Esophagus muscularis mucosa (tissue), 4 donors: ENCODE measurements around the gene TNFRSF25. TPM values are rescaled to one million over a fixed set of nuclear protein-coding genes. Genes with fewer than 3 reads are reported as not detected.
"Not testable (repeated sequence)": the region's sequence is repeated elsewhere in the genome, so short reads cannot be mapped to it uniquely, and the experiment has no call there.

Source experiments
- DNase-seq: peaks from one replicate; pipeline ENCODE4 v3.0.0-alpha.2; 2017; ENCODE audit errors: extremely low spot score
- H3K27ac ChIP-seq, 4 donors: fragments of 200-600 bp; sonication (generic); replicated peaks in 1 of 4; 1 replicate in 3 of 4; 2 replicates in 1 of 4; pipeline ENCODE4 v1.5.1; 2016 to 2019; ENCODE audit warnings: mild to moderate bottlenecking in 1 of 4
- H3K27me3 ChIP-seq, 4 donors: fragments of 200-600 bp; sonication (generic); one replicate each; pipeline versions ENCODE4 v1.5.1 to v1.6.0; 2016 to 2019
- H3K36me3 ChIP-seq, 4 donors: fragments of 200-600 bp; sonication (generic); one replicate each; pipeline ENCODE4 v1.5.1; 2016 to 2019
- H3K4me1 ChIP-seq, 4 donors: fragments of 200-600 bp; sonication (generic); one replicate each; pipeline ENCODE4 v1.5.1; 2016 to 2019
- H3K4me3 ChIP-seq, 4 donors: fragments of 200-600 bp; sonication (generic); 1 replicate in 2 of 4; 2 replicates in 2 of 4; pipeline ENCODE4 v1.5.1; 2016 to 2019; ENCODE audit warnings: mild to moderate bottlenecking in 4 of 4, moderate library complexity in 1 of 4
- H3K9me3 ChIP-seq, 4 donors: fragments of 200-600 bp; sonication (generic); 1 replicate in 3 of 4; 2 replicates in 1 of 4; pipeline ENCODE4 v1.5.1; 2016 to 2019
- CTCF ChIP-seq, 3 experiments: fragments of 200-600 bp in 2 of 3; fragments of 450-650 bp in 1 of 3; sonication (generic) in 2 of 3; IDR thresholded peaks; one replicate each; pipeline ENCODE4 v1.5.1; 2017 to 2019; ENCODE audit warnings: antibody characterized with exemption in 3 of 3, mild to moderate bottlenecking in 2 of 3, moderate library complexity in 1 of 3
- EP300 ChIP-seq: sonication (generic); formaldehyde crosslinking; IDR thresholded peaks from one replicate; pipeline ENCODE4 v1.6.1; 2017; ENCODE audit warnings: antibody characterized with exemption
- POLR2A ChIP-seq: fragments of 450-650 bp; IDR thresholded peaks from one replicate; pipeline ENCODE4 v1.6.1; 2017; ENCODE audit warnings: antibody characterized with exemption, moderate library complexity, mild to moderate bottlenecking, low read depth
- POLR2AphosphoS5 ChIP-seq, 2 donors: sonication (generic); formaldehyde crosslinking; IDR thresholded peaks; one replicate each; pipeline ENCODE4 v1.6.1; 2017; ENCODE audit warnings: antibody characterized with exemption in 2 of 2
- WGBS: methylation state at CpG from one replicate; pipeline ENCODE4 v1.1.5; 2018; 5-methylcytosine and 5-hydroxymethylcytosine counted together
- intact Hi-C: fragments of 100-400 bp; cut with DNase I; formaldehyde crosslinking; loops from one replicate; pipeline ENCODE4 v1.15.1; 2023
- total RNA-seq, 4 donors: library from RNA; depleted of rRNA; stranded (reverse); fragments of >200 nt; gene quantifications; one replicate each; pipeline versions ENCODE4 v1.1.0 to v1.2.1, GENCODE V29; 2016

TNFRSF25 gene
- total RNA-seq, 4 donors from 2014 or later: 2.5 to 9.1 (median 9.1) TPM

DNA sequence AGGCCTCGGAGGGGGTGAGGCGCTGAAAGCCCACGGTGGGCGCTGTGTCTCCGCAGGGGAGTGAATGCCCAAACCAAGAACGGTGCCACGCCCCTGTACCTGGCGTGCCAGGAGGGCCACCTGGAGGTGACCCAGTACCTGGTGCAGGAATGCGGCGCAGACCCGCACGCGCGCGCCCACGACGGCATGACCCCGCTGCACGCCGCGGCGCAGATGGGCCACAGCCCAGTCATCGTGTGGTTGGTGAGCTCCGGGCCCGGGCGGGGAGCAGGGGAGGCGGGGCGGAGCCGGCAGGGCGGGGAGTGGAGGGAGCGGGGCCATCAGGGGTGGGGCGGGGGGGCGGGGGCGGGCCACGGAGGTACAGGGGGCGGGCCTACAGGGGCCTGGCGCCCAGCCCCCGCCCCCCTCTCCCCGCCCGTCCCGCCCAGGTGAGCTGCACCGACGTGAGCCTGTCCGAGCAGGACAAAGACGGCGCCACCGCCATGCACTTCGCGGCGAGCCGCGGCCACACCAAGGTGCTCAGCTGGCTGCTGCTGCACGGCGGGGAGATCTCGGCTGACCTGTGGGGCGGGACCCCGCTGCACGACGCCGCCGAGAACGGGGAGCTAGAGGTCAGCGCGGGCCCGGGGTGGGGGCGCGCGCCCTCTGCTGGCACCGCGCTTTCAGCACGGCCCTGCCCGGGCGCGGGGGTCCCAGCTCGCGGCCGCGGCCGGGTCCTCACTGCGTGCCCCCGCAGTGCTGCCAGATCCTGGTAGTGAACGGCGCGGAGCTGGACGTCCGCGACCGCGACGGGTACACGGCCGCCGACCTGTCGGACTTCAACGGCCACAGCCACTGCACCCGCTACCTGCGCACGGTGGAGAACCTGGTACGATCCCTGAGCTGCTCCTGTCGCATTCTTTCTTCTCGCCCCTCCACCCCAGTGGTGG is 25.5 kb downstream of the TNFRSF25 start:
- Histone ChIP-seq H3K4me1 (peaks cover 0 to 11% (median 10%) of the 10 kb centered on the region in 4 donors), H3K9me3 (no peaks in the 10 kb centered on the region), H3K4me3 (peak overlapping the region; percentile 6 to 45 (median 32)), H3K36me3 (no peaks in the 10 kb centered on the region), H3K27ac (no peak overlapping the region), H3K27me3 (peaks cover 0 to 92% (median 27%) of the 10 kb centered on the region in 4 donors)
- intact Hi-C loops: no loop called here
- TF ChIP-seq POLR2A (no peak), CTCF (IDR thresholded peaks at IDR 0.05) (peak in 1 of 3 experiments; percentile 38)
- WGBS: 18% methylated on average over 29 of the region's 101 CpGs
- DNase-seq: no peak

GRCh38 chr1:6438047-6438525 is 27.9 kb downstream of the TNFRSF25 start:
- WGBS: 20% methylated on average over 1 of the region's 5 CpGs

GRCh38 chr1:6437012-6437700 is 28.8 kb downstream of the TNFRSF25 start:
- intact Hi-C loops, DNase-seq, H3K27ac ChIP-seq, H3K9me3 ChIP-seq, H3K36me3 ChIP-seq, H3K4me3 ChIP-seq: not testable (repeated sequence)
- peaks cover 0 to 11% (median 10%) of the 10 kb centered on the region in 4 donors for H3K4me1 ChIP-seq
- peaks cover 0 to 65% (median 27%) of the 10 kb centered on the region in 4 donors for H3K27me3 ChIP-seq
- 74% methylated on average over 12 of the region's 22 CpGs for WGBS

More at GRCh38 chr1:6438047-6438525, 27.9 kb downstream of the TNFRSF25 start:
- Histone ChIP-seq H3K27ac (no peak overlapping the region), H3K4me3 (no peak overlapping the region), H3K4me1 (peaks cover 0 to 11% (median 10%) of the 10 kb centered on the region in 4 donors), H3K9me3 (no peaks in the 10 kb centered on the region), H3K27me3 (peaks cover 0 to 72% (median 27%) of the 10 kb centered on the region in 4 donors), H3K36me3 (no peaks in the 10 kb centered on the region)
- intact Hi-C loops: no loop called here
- no peak for TF ChIP-seq EP300
- TF ChIP-seq CTCF (IDR thresholded peaks at IDR 0.05): peak; percentile 75 to 96 (median 84)
- TF ChIP-seq POLR2A: no peak
- no peak for DNase-seq

DNA sequence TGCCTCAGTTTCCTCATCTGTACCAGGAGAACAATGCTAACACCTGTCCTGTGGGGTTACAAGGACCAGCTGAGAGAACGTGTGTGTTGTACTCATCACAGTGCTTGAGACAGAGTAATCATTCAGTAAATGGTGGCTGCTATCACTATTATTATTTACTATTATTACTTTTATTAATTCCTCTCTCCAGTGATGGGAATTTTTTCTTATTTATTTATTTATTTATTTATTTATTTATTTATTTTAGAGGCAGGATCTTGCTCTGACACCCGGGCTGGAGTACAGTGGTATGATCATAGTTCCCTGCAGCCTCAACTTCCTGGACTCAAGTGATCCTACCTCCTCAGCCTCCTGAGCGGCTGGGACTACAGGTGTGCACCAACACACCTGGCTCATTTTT is 29.7 kb downstream of the TNFRSF25 start:
- H3K36me3 ChIP-seq, H3K9me3 ChIP-seq, intact Hi-C loops, DNase-seq, H3K27ac ChIP-seq, H3K4me3 ChIP-seq: not testable (repeated sequence)
- 80% methylated on average over 3 of the region's 3 CpGs for WGBS
- peaks cover 0 to 62% (median 26%) of the 10 kb centered on the region in 4 donors for H3K27me3 ChIP-seq
- peaks cover 0 to 11% (median 10%) of the 10 kb centered on the region in 4 donors for H3K4me1 ChIP-seq

DNA sequence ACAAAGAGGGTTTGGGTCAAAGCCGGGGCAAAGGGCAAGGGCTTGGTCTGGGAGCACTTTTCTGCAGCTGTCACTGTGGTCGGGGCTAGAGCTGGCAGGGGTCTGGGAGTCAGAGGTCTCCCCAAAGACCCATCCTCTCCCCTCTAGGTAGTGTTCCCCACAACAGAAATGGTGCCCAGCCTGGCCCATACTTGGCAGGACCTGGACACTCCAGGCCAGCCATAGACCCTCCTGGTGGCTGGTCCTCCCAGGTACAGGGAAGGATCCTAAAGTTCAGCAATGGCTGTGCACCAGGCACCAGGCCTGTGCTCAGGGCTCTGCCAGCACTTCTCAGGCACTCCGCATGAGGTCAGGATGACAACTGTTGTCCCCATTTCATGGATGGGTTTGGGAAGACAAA is 30.4 kb downstream of the TNFRSF25 start:
- no peak for DNase-seq
- no peak overlapping the region for H3K27ac ChIP-seq
- 68% methylated on average over 3 of the region's 3 CpGs for WGBS
- TF ChIP-seq POLR2AphosphoS5 (IDR thresholded peaks at IDR 0.05): no peak
- intact Hi-C loops: no loop called here
- peaks cover 0 to 62% (median 20%) of the 10 kb centered on the region in 4 donors for H3K27me3 ChIP-seq
- no peak overlapping the region for H3K4me3 ChIP-seq
- H3K4me1 ChIP-seq: peaks cover 0 to 7% (median 7%) of the 10 kb centered on the region in 4 donors
- no peaks in the 10 kb centered on the region for H3K36me3 ChIP-seq
- no peaks in the 10 kb centered on the region for H3K9me3 ChIP-seq

GRCh38 chr1:6435129-6435528 is 30.8 kb downstream of the TNFRSF25 start:
- WGBS: 89% methylated on average over 15 of the region's 15 CpGs
- Histone ChIP-seq H3K4me3 (no peak overlapping the region), H3K36me3 (no peaks in the 10 kb centered on the region), H3K27me3 (peaks cover 0 to 62% (median 16%) of the 10 kb centered on the region in 4 donors), H3K27ac (no peak overlapping the region), H3K9me3 (no peaks in the 10 kb centered on the region), H3K4me1 (peaks cover 0 to 3% (median 2%) of the 10 kb centered on the region in 4 donors)
- DNase-seq: no peak
- intact Hi-C loops: no loop called here
- TF ChIP-seq POLR2AphosphoS5 (IDR thresholded peaks at IDR 0.05): no peak
